Gastrocnemius medialis (tissue), 4 donors: Measurements from ENCODE around the gene WNT10A. TPM values are rescaled to one million over a fixed set of nuclear protein-coding genes. Genes with fewer than 3 reads are reported as not detected.

ENCODE experiments used
- ATAC-seq, 2 donors: fragments of 150-250 bp; one replicate each; pipeline ENCODE4 v1.9.1; 2016
- DNase-seq, 2 donors: peaks; one replicate each; pipeline ENCODE4 v3.0.0-alpha.2; 2019
- H3K27ac ChIP-seq, 4 donors: fragments of 200-600 bp; sonication (generic); 1 replicate in 1 of 4; 2 replicates in 3 of 4; pipeline ENCODE4 v1.5.1; 2016 to 2018; ENCODE audit warnings: mild to moderate bottlenecking in 2 of 4, moderate library complexity in 1 of 4
- H3K27me3 ChIP-seq, 3 donors: fragments of 200-600 bp; sonication (generic) in 2 of 3; 1 replicate in 1 of 3; 2 replicates in 2 of 3; pipeline versions ENCODE4 v1.5.1 to v1.6.0; 2016 to 2019; ENCODE audit warnings: mild to moderate bottlenecking in 1 of 3, moderate library complexity in 1 of 3
- H3K36me3 ChIP-seq, 2 donors: fragments of 200-600 bp; sonication (generic) in 1 of 2; one replicate each; pipeline ENCODE4 v1.5.1; 2017 to 2018
- H3K4me1 ChIP-seq, 2 donors: fragments of 200-600 bp; sonication (generic) in 1 of 2; one replicate each; pipeline ENCODE4 v1.5.1; 2016 to 2017; ENCODE audit warnings: mild to moderate bottlenecking in 2 of 2
- H3K4me3 ChIP-seq, 4 donors: fragments of 200-600 bp; sonication (generic) in 3 of 4; 1 replicate in 1 of 4; 2 replicates in 3 of 4; pipeline ENCODE4 v1.5.1; 2016 to 2019; ENCODE audit warnings: mild to moderate bottlenecking in 2 of 4
- H3K9me3 ChIP-seq, 3 donors: fragments of 200-600 bp; sonication (generic) in 2 of 3; 1 replicate in 1 of 3; 2 replicates in 2 of 3; pipeline ENCODE4 v1.5.1; 2016 to 2019
- POLR2A ChIP-seq, 2 donors: fragments of 450-650 bp; IDR thresholded peaks; one replicate each; pipeline ENCODE4 v1.6.1; 2017; ENCODE audit warnings: antibody characterized with exemption in 2 of 2, mild to moderate bottlenecking in 2 of 2, moderate library complexity in 2 of 2
- in situ Hi-C, 4 donors: fragments of 200-750 bp; cut with MboI; loops; one replicate each; pipeline versions ENCODE4 v1.15.0 to v1.8.0; 2017; ENCODE audit warnings: low sequenced_read_pairs in 4 of 4
- intact Hi-C: fragments of 100-400 bp; cut with DNase I; formaldehyde crosslinking; loops from one replicate; pipeline ENCODE4 v1.15.1; 2023; ENCODE audit warnings: low total_unique reads
- total RNA-seq, 4 donors: library from RNA; depleted of rRNA; stranded (reverse); fragments of >200 nt; gene quantifications; one replicate each; pipeline versions ENCODE4 v1.1.0 to v1.2.3, GENCODE V29; 2016
- TF ChIP-seq, protein P1 (sequence below), 5 experiments: fragments of 450-650 bp in 3 of 5; fragments of 200-600 bp in 2 of 5; sonication (generic) in 2 of 5; IDR thresholded peaks in 4 of 5; conservative IDR thresholded peaks in 1 of 5; 1 replicate in 4 of 5; 2 replicates in 1 of 5; pipeline ENCODE4 v1.5.1; 2016 to 2019; ENCODE audit warnings: antibody characterized with exemption in 5 of 5, mild to moderate bottlenecking in 3 of 5, moderate library complexity in 3 of 5

Gene WNT10A
- total RNA-seq, 4 donors from 2014 or later, result not detected

DNA sequence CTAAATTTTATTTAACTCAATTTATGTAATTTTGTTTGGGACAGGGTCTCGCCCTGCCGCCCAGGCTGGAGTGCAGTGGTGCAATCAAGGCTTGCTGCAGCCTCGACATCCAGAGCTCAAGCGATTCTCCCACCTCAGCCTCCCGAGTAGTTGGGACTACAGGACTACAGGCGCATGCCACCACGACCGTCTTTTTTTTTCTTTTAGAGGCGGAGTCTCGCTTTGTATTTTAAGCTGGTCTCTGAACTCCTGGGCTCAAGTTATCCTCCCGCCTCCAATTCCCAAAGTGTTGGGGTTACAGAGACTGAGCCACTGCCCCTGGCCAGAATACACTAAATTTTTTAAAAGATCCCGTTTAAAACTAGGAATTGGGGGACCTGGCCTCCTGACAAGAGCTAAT is 18.5 kb downstream of the WNT10A start:
- Histone ChIP-seq H3K9me3 (no peaks in the 10 kb centered on the region), H3K27ac (no peak overlapping the region), H3K4me3 (no peak overlapping the region), H3K27me3 (peaks cover 55 to 70% (median 61%) of the 10 kb centered on the region in 3 donors), H3K36me3 (no peaks in the 10 kb centered on the region), H3K4me1 (peaks cover 9% of the 10 kb centered on the region in 2 donors)
- TF ChIP-seq, protein P1, sequence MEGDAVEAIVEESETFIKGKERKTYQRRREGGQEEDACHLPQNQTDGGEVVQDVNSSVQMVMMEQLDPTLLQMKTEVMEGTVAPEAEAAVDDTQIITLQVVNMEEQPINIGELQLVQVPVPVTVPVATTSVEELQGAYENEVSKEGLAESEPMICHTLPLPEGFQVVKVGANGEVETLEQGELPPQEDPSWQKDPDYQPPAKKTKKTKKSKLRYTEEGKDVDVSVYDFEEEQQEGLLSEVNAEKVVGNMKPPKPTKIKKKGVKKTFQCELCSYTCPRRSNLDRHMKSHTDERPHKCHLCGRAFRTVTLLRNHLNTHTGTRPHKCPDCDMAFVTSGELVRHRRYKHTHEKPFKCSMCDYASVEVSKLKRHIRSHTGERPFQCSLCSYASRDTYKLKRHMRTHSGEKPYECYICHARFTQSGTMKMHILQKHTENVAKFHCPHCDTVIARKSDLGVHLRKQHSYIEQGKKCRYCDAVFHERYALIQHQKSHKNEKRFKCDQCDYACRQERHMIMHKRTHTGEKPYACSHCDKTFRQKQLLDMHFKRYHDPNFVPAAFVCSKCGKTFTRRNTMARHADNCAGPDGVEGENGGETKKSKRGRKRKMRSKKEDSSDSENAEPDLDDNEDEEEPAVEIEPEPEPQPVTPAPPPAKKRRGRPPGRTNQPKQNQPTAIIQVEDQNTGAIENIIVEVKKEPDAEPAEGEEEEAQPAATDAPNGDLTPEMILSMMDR (IDR thresholded peaks at IDR 0.05 in 4 of 5, conservative IDR thresholded peaks at IDR 0.05 in 1 of 5), result no peak
- TF ChIP-seq POLR2A (IDR thresholded peaks at IDR 0.05), result no peak
- intact Hi-C loops, result loop anchor here (2.0 kb wide), 1 partner anchor 46 kb away; no protein-coding TSS in a partner anchor
- DNase-seq (no peak), ATAC-seq (no peak)
- in situ Hi-C loops, result no loop called here

DNA sequence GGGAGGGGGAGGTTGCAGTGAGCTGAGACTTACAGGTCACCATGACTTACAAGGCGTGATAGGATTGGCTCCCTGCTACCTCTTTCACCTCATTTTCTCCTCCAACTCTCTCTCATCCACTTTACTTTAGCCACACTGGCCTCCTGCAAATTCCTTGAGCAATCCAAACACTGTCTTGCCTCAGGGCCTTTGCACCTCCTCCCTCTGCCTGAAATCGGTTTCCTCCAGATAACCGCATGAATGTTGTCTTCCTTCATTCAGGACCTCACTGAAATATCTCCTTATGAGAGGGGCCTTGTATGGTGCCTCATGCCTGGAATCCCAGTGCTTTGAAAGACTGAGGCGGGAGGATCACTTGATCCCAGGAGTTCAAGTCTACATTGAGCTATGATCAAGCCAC is 21.8 kb downstream of the WNT10A start:
- in situ Hi-C loops (loop anchor here in 1 of 4 donors (5.0 kb wide), 1 partner anchor 50 kb away; no protein-coding TSS in a partner anchor), intact Hi-C loops (no loop called here)
- no peak overlapping the region for H3K4me3 ChIP-seq
- peaks cover 30 to 37% (median 34%) of the 10 kb centered on the region in 3 donors for H3K27me3 ChIP-seq
- no peak overlapping the region for H3K27ac ChIP-seq
- H3K4me1 ChIP-seq, result peaks cover 9% of the 10 kb centered on the region in 2 donors
- no peak for TF ChIP-seq POLR2A (IDR thresholded peaks at IDR 0.05)
- H3K36me3 ChIP-seq, result no peaks in the 10 kb centered on the region
- DNase-seq, result no peak
- ATAC-seq, result no peak
- H3K9me3 ChIP-seq, result no peaks in the 10 kb centered on the region

DNA sequence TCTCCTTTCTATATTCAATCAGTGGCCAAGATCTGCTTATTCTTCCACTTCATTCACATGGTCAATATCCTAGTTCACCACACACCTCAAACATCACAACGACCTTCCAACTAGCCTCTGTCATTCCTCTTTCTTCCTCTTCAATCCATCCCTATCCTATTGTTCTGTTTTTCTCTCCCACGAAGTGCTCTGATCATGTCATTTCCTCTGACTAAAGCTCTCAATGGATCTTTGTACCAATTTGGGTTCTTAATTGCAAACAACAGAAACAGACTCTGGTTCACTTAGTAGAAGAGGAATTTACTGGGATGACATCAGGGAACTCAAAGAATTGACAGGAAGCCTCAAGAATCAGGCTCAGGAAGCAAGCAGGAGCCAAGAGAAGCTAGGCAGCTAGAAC is 23.5 kb downstream of the WNT10A start:
- TF ChIP-seq, protein P1 (IDR thresholded peaks at IDR 0.05 in 4 of 5, conservative IDR thresholded peaks at IDR 0.05 in 1 of 5), result no peak
- TF ChIP-seq POLR2A (IDR thresholded peaks at IDR 0.05), result no peak
- in situ Hi-C loops, result loop anchor here in 1 of 4 donors (5.0 kb wide), 1 partner anchor 52 kb away; no protein-coding TSS in a partner anchor
- Histone ChIP-seq H3K27ac (no peak overlapping the region), H3K4me1 (peaks cover 4% of the 10 kb centered on the region in 2 donors), H3K4me3 (no peak overlapping the region), H3K27me3 (peaks cover 13 to 20% (median 17%) of the 10 kb centered on the region in 3 donors), H3K9me3 (no peaks in the 10 kb centered on the region), H3K36me3 (no peaks in the 10 kb centered on the region)
- intact Hi-C loops, result no loop called here
- no peak for DNase-seq
- no peak for ATAC-seq

- no peaks in the 10 kb centered on the region for H3K9me3 ChIP-seq
- DNase-seq, result peak; percentile 61 to 78
- TF ChIP-seq, protein P1 (IDR thresholded peaks at IDR 0.05 in 4 of 5, conservative IDR thresholded peaks at IDR 0.05 in 1 of 5), result no peak
- no peak for TF ChIP-seq POLR2A (IDR thresholded peaks at IDR 0.05)
- H3K27me3 ChIP-seq, result peaks cover 0 to 3% (median 0%) of the 10 kb centered on the region in 3 donors
- ATAC-seq, result peak; percentile 95
- no peaks in the 10 kb centered on the region for H3K36me3 ChIP-seq
- no peak overlapping the region for H3K27ac ChIP-seq
- in situ Hi-C loops, result no loop called here
- H3K4me1 ChIP-seq, result peaks cover 9% of the 10 kb centered on the region in 2 donors
- H3K4me3 ChIP-seq, result peak overlapping the region; percentile 55 to 67 (median 65)
- intact Hi-C loops, result no loop called here
Measured at GRCh38 chr2:218908721-218909619, 28.3 kb downstream of the WNT10A start.

GRCh38 chr2:218910741-218911140 is 30.1 kb downstream of the WNT10A start:
- H3K27me3 ChIP-seq, result no peaks in the 10 kb centered on the region
- no peak for TF ChIP-seq POLR2A (IDR thresholded peaks at IDR 0.05)
- TF ChIP-seq, protein P1 (IDR thresholded peaks at IDR 0.05 in 4 of 5, conservative IDR thresholded peaks at IDR 0.05 in 1 of 5), result no peak
- no peaks in the 10 kb centered on the region for H3K36me3 ChIP-seq
- intact Hi-C loops (no loop called here), in situ Hi-C loops (no loop called here)
- DNase-seq (no peak), ATAC-seq (no peak)
- no peak overlapping the region for H3K27ac ChIP-seq
- peaks cover 9% of the 10 kb centered on the region in 2 donors for H3K4me1 ChIP-seq
- H3K9me3 ChIP-seq, result no peaks in the 10 kb centered on the region
- H3K4me3 ChIP-seq, result no peak overlapping the region
